Measurements from ENCODE around the gene LMOD2.

The LMOD2 gene

DNA sequence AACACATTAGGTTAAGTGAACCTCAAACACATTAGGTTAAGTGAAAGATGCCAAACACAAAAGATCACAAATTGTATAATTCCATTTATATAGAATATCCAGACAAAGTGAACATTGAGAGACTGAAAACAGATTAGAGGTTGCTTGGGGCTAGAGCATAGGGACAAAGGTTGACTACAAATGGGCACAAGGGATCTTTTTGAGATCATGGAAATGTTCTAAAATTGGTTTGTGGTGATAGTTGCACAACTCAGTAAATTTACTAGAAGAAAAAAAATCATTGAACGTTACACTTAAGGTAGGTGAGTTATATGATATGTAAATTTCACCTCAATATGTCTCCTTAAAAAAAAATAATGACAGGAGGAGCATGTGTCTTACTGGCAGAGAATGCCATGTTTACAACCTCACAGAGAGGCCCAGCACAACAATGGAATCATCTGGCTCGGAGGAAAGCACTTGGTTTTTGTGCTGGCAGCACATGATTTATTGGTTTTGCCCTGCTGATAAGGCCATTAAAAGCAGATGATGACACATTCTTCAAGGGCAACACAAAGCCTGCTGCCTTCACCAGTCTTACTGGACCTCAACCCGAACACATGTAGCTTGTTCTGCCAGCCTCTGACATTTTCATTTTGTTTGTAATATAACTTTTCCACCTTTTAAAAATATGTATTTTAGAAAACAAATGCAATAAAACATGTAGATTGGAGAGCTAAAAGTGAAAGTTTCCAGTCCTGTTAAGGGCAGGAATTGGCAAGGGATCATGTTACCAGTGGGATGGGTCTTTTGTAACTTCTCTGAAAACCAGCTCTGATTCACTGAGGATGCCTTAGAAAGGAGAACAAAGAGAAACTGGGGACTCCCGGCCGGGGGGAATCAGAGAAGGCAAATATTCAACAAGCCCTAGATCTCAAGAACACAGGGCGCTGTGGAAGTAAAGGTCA, 11.9 kb upstream of the LMOD2 start:
- Histone ChIP-seq H3K4me3 (ENCODE audit: low read length) (no peak overlapping the region), H3K79me2 (ENCODE audit: control insufficient read depth, insufficient read depth, low read length) (no peaks in the 10 kb centered on the region), H4K8ac (ENCODE audit: low read depth, low read length) (peak overlapping the region; percentile 28), H2BK120ac (ENCODE audit: low read depth, low read length) (no peak overlapping the region), H3K79me1 (ENCODE audit: low read length) (no peaks in the 10 kb centered on the region), H3K4ac (ENCODE audit: low read depth, low read length) (no peak overlapping the region), H3K56ac (ENCODE audit: low read length) (no peak overlapping the region), H3K4me2 (ENCODE audit: low read length) (no peak overlapping the region), H3K36me3 (ENCODE audit: control insufficient read depth, insufficient read depth, low read length) (no peaks in the 10 kb centered on the region), H4K5ac (ENCODE audit: low read length) (no peak overlapping the region), H3K4me1 (ENCODE audit: control insufficient read depth, low read depth, low read length) (peaks cover 3% of the 10 kb centered on the region), H2BK5ac (ENCODE audit: low read length) (no peak overlapping the region), H3K27ac (ENCODE audit: low read depth, low read length) (peak overlapping the region; percentile 18), H2AK5ac (ENCODE audit: low read length) (no peak overlapping the region), H2BK15ac (replicated peaks; ENCODE audit: low read depth) (no peak overlapping the region), H3K18ac (ENCODE audit: low read length) (peak overlapping the region; percentile 21), H3K9ac (ENCODE audit: low read length) (peak overlapping the region; percentile 4), H3K27me3 (ENCODE audit: insufficient read depth, low read length, poor library complexity) (no peaks in the 10 kb centered on the region), H3K23ac (ENCODE audit: low read length) (no peak overlapping the region)
- no CpG with 5 or more reads among the region's 6 CpGs for WGBS (ENCODE audit: extremely low coverage, insufficient coverage, low lambda C conversion rate)
- DNase-seq, result peak; percentile 86

- Histone ChIP-seq H2BK120ac (ENCODE audit: low read depth, low read length) (no peak overlapping the region), H3K79me2 (ENCODE audit: control insufficient read depth, insufficient read depth, low read length) (no peaks in the 10 kb centered on the region), H3K4ac (ENCODE audit: low read depth, low read length) (no peak overlapping the region), H3K4me2 (ENCODE audit: low read length) (no peak overlapping the region), H2BK5ac (ENCODE audit: low read length) (no peak overlapping the region), H4K5ac (ENCODE audit: low read length) (no peak overlapping the region), H3K56ac (ENCODE audit: low read length) (no peak overlapping the region), H3K27ac (ENCODE audit: low read depth, low read length) (no peak overlapping the region), H3K4me3 (ENCODE audit: low read length) (no peak overlapping the region), H3K79me1 (ENCODE audit: low read length) (no peaks in the 10 kb centered on the region), H3K9ac (ENCODE audit: low read length) (no peak overlapping the region), H3K36me3 (ENCODE audit: control insufficient read depth, insufficient read depth, low read length) (no peaks in the 10 kb centered on the region), H3K4me1 (ENCODE audit: control insufficient read depth, low read depth, low read length) (peaks cover 3% of the 10 kb centered on the region), H4K8ac (ENCODE audit: low read depth, low read length) (no peak overlapping the region), H2BK15ac (replicated peaks; ENCODE audit: low read depth) (no peak overlapping the region), H3K23ac (ENCODE audit: low read length) (no peak overlapping the region), H3K27me3 (ENCODE audit: insufficient read depth, low read length, poor library complexity) (no peaks in the 10 kb centered on the region), H3K18ac (ENCODE audit: low read length) (no peak overlapping the region), H2AK5ac (ENCODE audit: low read length) (no peak overlapping the region)
- no CpG with 5 or more reads among the region's 3 CpGs for WGBS (ENCODE audit: extremely low coverage, insufficient coverage, low lambda C conversion rate)
- DNase-seq, result no peak
Measured at GRCh38 chr7:123645516-123645915, 10.2 kb upstream of the LMOD2 start.

- H2BK15ac ChIP-seq (replicated peaks; ENCODE audit: low read depth), result no peak overlapping the region
- no peak for DNase-seq
- H4K5ac ChIP-seq (ENCODE audit: low read length), result no peak overlapping the region
- H3K4me2 ChIP-seq (ENCODE audit: low read length), result no peak overlapping the region
- no peak overlapping the region for H3K27ac ChIP-seq (ENCODE audit: low read depth, low read length)
- no peak overlapping the region for H3K9ac ChIP-seq (ENCODE audit: low read length)
- H3K4me3 ChIP-seq (ENCODE audit: low read length), result no peak overlapping the region
- H2BK5ac ChIP-seq (ENCODE audit: low read length), result no peak overlapping the region
- no peak overlapping the region for H4K8ac ChIP-seq (ENCODE audit: low read depth, low read length)
- H3K79me1 ChIP-seq (ENCODE audit: low read length), result no peaks in the 10 kb centered on the region
- H2AK5ac ChIP-seq (ENCODE audit: low read length), result no peak overlapping the region
- no CpG with 5 or more reads among the region's 7 CpGs for WGBS (ENCODE audit: extremely low coverage, insufficient coverage, low lambda C conversion rate)
- no peaks in the 10 kb centered on the region for H3K36me3 ChIP-seq (ENCODE audit: control insufficient read depth, insufficient read depth, low read length)
- no peak overlapping the region for H2BK120ac ChIP-seq (ENCODE audit: low read depth, low read length)
- no peak overlapping the region for H3K23ac ChIP-seq (ENCODE audit: low read length)
- no peaks in the 10 kb centered on the region for H3K79me2 ChIP-seq (ENCODE audit: control insufficient read depth, insufficient read depth, low read length)
- H3K27me3 ChIP-seq (ENCODE audit: insufficient read depth, low read length, poor library complexity), result no peaks in the 10 kb centered on the region
- H3K18ac ChIP-seq (ENCODE audit: low read length), result no peak overlapping the region
- H3K4ac ChIP-seq (ENCODE audit: low read depth, low read length), result no peak overlapping the region
- H3K4me1 ChIP-seq (ENCODE audit: control insufficient read depth, low read depth, low read length), result peaks cover 3% of the 10 kb centered on the region
- no peak overlapping the region for H3K56ac ChIP-seq (ENCODE audit: low read length)
Measured at GRCh38 chr7:123647106-123647730, 8.4 kb upstream of the LMOD2 start.

DNA sequence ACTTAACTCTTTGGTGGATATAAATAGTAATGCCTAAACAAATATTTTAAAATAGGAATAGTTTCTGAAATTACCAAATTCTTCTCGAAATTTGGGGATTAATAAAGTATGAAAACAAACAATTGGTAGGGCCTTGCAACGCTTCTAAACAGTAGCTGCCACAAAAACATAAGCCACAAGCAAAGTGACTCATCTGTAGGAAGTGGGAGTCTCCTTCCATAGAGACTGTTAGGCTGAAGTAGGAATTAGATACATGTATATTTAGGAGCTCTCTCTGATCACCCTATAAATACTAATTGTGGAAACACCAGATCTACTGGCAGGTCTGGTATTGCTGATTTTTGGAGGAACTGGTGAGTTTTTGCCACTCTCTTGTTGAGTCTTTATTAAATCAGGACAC, 5.7 kb upstream of the LMOD2 start:
- Histone ChIP-seq H3K27me3 (ENCODE audit: insufficient read depth, low read length, poor library complexity) (no peaks in the 10 kb centered on the region), H2AK5ac (ENCODE audit: low read length) (no peak overlapping the region), H4K5ac (ENCODE audit: low read length) (no peak overlapping the region), H2BK15ac (replicated peaks; ENCODE audit: low read depth) (no peak overlapping the region), H2BK5ac (ENCODE audit: low read length) (no peak overlapping the region), H4K8ac (ENCODE audit: low read depth, low read length) (no peak overlapping the region), H3K4me2 (ENCODE audit: low read length) (no peak overlapping the region), H2BK120ac (ENCODE audit: low read depth, low read length) (no peak overlapping the region), H3K36me3 (ENCODE audit: control insufficient read depth, insufficient read depth, low read length) (no peaks in the 10 kb centered on the region), H3K4ac (ENCODE audit: low read depth, low read length) (no peak overlapping the region), H3K27ac (ENCODE audit: low read depth, low read length) (no peak overlapping the region), H3K9ac (ENCODE audit: low read length) (no peak overlapping the region), H3K79me1 (ENCODE audit: low read length) (no peaks in the 10 kb centered on the region), H3K4me1 (ENCODE audit: control insufficient read depth, low read depth, low read length) (no peaks in the 10 kb centered on the region), H3K56ac (ENCODE audit: low read length) (no peak overlapping the region), H3K79me2 (ENCODE audit: control insufficient read depth, insufficient read depth, low read length) (no peaks in the 10 kb centered on the region), H3K4me3 (ENCODE audit: low read length) (no peak overlapping the region), H3K18ac (ENCODE audit: low read length) (no peak overlapping the region), H3K23ac (ENCODE audit: low read length) (no peak overlapping the region)
- no CpG with 5 or more reads among the region's 2 CpGs for WGBS (ENCODE audit: extremely low coverage, insufficient coverage, low lambda C conversion rate)
- no peak for DNase-seq

- Histone ChIP-seq H3K9ac (ENCODE audit: low read length) (no peak overlapping the region), H2BK15ac (replicated peaks; ENCODE audit: low read depth) (no peak overlapping the region), H3K4me3 (ENCODE audit: low read length) (no peak overlapping the region), H3K56ac (ENCODE audit: low read length) (no peak overlapping the region), H4K5ac (ENCODE audit: low read length) (no peak overlapping the region), H3K4ac (ENCODE audit: low read depth, low read length) (no peak overlapping the region), H2AK5ac (ENCODE audit: low read length) (no peak overlapping the region), H3K23ac (ENCODE audit: low read length) (no peak overlapping the region), H3K27me3 (ENCODE audit: insufficient read depth, low read length, poor library complexity) (no peaks in the 10 kb centered on the region), H3K18ac (ENCODE audit: low read length) (no peak overlapping the region), H3K79me1 (ENCODE audit: low read length) (no peaks in the 10 kb centered on the region), H2BK5ac (ENCODE audit: low read length) (no peak overlapping the region), H3K4me2 (ENCODE audit: low read length) (no peak overlapping the region), H3K36me3 (ENCODE audit: control insufficient read depth, insufficient read depth, low read length) (no peaks in the 10 kb centered on the region), H3K4me1 (ENCODE audit: control insufficient read depth, low read depth, low read length) (no peaks in the 10 kb centered on the region), H3K27ac (ENCODE audit: low read depth, low read length) (no peak overlapping the region), H4K8ac (ENCODE audit: low read depth, low read length) (no peak overlapping the region), H3K79me2 (ENCODE audit: control insufficient read depth, insufficient read depth, low read length) (no peaks in the 10 kb centered on the region), H2BK120ac (ENCODE audit: low read depth, low read length) (no peak overlapping the region)
- no CpG with 5 or more reads among the region's 2 CpGs for WGBS (ENCODE audit: extremely low coverage, insufficient coverage, low lambda C conversion rate)
- DNase-seq, result no peak
Measured at GRCh38 chr7:123650595-123650994, 5.1 kb upstream of the LMOD2 start.
